GM06990 (cell line): ENCODE results near the gene KRT33B.

Experiments
- DNase-seq: peaks from one replicate; pipeline ENCODE4 v3.0.0-alpha.2; 2011; ENCODE audit not compliant: insufficient read length; ENCODE audit errors: extremely low read depth
- H3K27me3 ChIP-seq: replicated peaks from 2 replicates; pipeline ENCODE4 v1.6.0; 2011; ENCODE audit warnings: low read length; ENCODE audit not compliant: control insufficient read depth, insufficient read depth
- H3K36me3 ChIP-seq: 2 replicates; pipeline ENCODE4 v1.5.1; 2011; ENCODE audit warnings: low read length; ENCODE audit not compliant: control insufficient read depth, insufficient read depth
- H3K4me3 ChIP-seq: replicated peaks from 2 replicates; pipeline ENCODE4 v1.5.1; 2011; ENCODE audit warnings: low read depth, mild to moderate bottlenecking, control low read depth, low read length
- TF ChIP-seq, protein P1 (sequence below): IDR thresholded peaks from 2 replicates; pipeline ENCODE4 v1.5.1; 2011; ENCODE audit warnings: low read length, control low read depth, mild to moderate bottlenecking, inconsistent platforms; ENCODE audit not compliant: insufficient read depth, poor library complexity, severe bottlenecking

The KRT33B gene

DNA sequence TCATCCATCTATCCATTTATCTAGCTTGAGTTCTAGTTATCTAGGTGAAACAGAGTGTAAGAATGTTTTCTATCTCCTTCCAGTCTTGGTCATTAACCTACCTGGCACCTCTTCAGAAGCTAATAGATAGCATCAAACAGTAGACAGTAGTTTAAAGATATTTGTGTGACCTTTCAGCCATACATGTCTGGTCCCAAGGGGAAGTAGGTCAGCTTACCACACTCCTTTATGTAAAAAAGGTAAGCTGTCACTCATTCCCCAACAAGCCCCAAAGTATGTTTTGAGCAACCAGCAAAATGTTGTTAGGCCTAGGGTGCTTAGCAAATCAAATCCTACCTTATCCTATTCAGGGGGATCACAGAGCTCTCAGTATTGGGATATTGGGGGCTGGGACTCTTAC is 3.5 kb downstream of the KRT33B start:
- TF ChIP-seq, protein P1, sequence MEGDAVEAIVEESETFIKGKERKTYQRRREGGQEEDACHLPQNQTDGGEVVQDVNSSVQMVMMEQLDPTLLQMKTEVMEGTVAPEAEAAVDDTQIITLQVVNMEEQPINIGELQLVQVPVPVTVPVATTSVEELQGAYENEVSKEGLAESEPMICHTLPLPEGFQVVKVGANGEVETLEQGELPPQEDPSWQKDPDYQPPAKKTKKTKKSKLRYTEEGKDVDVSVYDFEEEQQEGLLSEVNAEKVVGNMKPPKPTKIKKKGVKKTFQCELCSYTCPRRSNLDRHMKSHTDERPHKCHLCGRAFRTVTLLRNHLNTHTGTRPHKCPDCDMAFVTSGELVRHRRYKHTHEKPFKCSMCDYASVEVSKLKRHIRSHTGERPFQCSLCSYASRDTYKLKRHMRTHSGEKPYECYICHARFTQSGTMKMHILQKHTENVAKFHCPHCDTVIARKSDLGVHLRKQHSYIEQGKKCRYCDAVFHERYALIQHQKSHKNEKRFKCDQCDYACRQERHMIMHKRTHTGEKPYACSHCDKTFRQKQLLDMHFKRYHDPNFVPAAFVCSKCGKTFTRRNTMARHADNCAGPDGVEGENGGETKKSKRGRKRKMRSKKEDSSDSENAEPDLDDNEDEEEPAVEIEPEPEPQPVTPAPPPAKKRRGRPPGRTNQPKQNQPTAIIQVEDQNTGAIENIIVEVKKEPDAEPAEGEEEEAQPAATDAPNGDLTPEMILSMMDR, result no peak
- H3K36me3 ChIP-seq, result no peaks in the 10 kb centered on the region
- DNase-seq, result no peak
- no peak overlapping the region for H3K4me3 ChIP-seq
- H3K27me3 ChIP-seq, result no peaks in the 10 kb centered on the region

DNA sequence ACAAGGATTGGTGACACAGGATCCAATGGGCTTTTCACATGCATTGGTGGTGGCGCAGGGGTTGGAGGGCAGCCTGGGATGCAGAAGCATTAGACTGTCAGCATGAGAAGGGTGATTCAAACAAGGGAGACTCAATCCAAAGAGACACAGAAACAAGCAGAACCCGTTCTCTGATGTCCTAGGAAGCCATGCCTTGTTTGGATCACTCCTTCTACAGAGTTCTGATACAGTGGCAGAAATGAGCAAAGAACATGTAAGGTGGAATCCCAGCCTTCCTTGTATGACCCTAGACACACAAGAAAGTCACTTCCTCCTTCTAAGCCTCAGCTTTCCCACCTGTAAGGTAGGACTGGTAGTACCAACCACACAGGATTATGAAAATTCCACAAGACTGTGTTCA is 5.7 kb downstream of the KRT33B start:
- TF ChIP-seq, protein P1, result no peak
- DNase-seq, result no peak
- no peaks in the 10 kb centered on the region for H3K36me3 ChIP-seq
- no peaks in the 10 kb centered on the region for H3K27me3 ChIP-seq
- H3K4me3 ChIP-seq, result no peak overlapping the region

DNA sequence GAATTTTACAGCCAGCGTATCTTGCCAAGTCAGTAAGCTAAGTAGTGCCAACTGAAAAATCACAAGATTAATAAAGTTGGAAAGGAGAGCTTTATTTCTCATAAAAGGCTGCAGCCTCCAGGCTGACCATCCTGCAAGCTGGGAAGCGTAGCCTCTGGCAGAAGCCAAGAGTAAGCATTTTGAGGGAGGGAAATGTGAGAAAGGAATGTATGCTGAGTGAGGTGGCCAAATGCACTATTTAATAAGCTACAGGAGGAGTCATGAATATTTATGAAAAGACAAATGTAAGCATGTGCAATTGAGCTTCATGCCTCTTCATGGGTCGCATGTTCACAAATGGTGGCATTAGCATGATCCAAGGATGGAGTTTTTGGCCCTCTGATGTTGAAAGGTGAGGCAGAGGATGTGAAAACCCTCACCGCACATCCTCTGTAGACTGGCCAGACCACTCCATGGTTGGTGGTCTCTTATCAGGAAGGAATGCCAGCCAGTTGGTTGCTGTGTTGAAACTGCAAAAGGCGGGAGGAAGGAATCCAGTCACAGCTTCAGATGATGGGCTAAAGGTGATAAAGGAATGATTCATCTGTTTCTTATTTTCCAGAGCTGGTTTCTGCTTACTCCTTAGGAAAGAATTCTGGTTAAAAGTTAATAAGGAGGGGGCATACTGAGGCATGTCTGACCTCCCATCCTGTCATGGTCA is 9.2 kb downstream of the KRT33B start:
- H3K4me3 ChIP-seq, result no peak overlapping the region
- DNase-seq, result no peak
- no peaks in the 10 kb centered on the region; the same call in 1 of the 2 replicates for H3K27me3 ChIP-seq
- H3K36me3 ChIP-seq, result no peaks in the 10 kb centered on the region
- TF ChIP-seq, protein P1, result no peak

DNA sequence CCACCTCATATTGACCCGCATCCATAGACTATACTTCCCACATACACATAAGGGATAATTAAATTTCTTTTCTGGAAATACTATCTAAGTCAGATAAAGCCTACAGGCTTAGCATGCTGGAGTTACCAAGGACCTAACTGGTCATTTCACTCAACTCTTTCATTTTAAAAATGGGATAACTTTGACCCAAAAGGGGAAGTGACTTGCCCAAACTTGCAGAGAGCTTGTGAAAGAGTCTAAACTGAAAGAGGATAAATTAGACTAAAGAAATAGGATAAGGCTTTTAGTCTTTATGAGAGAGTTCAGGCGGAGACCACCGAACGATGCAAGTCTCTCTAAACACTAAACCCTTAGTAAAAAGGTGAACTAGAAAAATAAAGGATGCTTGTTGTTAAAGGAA is 15.1 kb downstream of the KRT33B start:
- DNase-seq, result no peak

DNA sequence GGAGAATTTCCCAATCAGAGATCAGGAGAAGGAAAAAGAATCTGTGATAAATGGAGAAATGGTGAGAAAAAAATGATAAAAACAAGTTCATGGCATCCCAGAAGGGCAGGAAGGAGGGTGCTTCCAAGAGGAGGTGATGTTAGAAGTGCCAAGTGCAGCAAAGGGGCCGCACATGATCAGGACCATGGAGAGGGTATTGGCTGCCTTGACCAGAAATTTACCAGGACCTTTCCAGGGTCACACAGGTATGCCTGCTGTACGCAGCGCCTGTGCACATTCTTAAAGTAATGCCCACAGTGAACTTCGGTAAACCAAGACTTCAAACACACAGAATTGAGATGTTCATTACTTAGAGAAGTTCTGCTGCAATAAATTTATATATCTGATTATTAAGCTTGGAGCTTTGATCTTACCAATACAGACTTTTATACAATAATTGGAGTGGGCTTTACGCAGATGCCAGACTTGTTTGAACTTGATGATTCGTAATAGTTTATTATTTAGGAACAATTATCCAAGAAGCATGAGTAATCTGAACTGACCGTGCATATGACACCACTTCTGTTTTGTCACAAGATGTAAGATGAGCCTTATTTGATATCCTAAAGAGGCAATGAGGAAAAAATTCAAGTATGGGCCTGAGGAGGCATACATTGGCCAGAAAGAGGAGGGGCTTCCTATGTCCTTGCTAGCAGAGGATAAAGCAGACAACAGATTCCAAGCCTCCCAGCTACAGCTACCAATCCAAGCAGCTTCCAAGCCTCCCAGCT is 16.8 kb downstream of the KRT33B start:
- no peaks in the 10 kb centered on the region for H3K36me3 ChIP-seq
- H3K27me3 ChIP-seq, result no peaks in the 10 kb centered on the region
- H3K4me3 ChIP-seq, result no peak overlapping the region
- DNase-seq, result no peak
- TF ChIP-seq, protein P1, result no peak

More for the DNA sequence above, 15.1 kb downstream of the KRT33B start:
- no peaks in the 10 kb centered on the region; the same call in 1 of the 2 replicates for H3K27me3 ChIP-seq
- H3K4me3 ChIP-seq, result no peak overlapping the region
- TF ChIP-seq, protein P1, result no peak
- H3K36me3 ChIP-seq, result no peaks in the 10 kb centered on the region
